Cardiac muscle cell (in vitro differentiated cells and primary cell): ENCODE measurements around the gene VTCN1. TPM values are rescaled to one million over a fixed set of nuclear protein-coding genes. Genes with fewer than 3 reads are reported as not detected.

Experiments
- DNase-seq, 2 donors: peaks; one replicate each; pipeline versions ENCODE4 v3.0.0 to v3.0.0-alpha.2; 2010 to 2017; ENCODE audit warnings: low read depth in 1 of 2, low spot score in 1 of 2
- H3K27ac ChIP-seq: fragments of 200-600 bp; sonication (generic); 2 replicates; pipeline ENCODE4 v1.5.1; 2016
- H3K27me3 ChIP-seq: fragments of 200-600 bp; sonication (generic); 2 replicates; pipeline ENCODE4 v1.6.0; 2016; ENCODE audit warnings: control low read depth
- H3K36me3 ChIP-seq: fragments of 200-600 bp; sonication (generic); 2 replicates; pipeline ENCODE4 v1.5.1; 2016; ENCODE audit warnings: control low read depth
- H3K4me1 ChIP-seq: fragments of 200-600 bp; sonication (generic); 2 replicates; pipeline ENCODE4 v1.8.1; 2017; ENCODE audit warnings: low read depth, mild to moderate bottlenecking, mixed run types
- H3K4me3 ChIP-seq: fragments of 200-600 bp; sonication (generic); 2 replicates; pipeline ENCODE4 v1.5.1; 2016; ENCODE audit warnings: mild to moderate bottlenecking
- H3K9me3 ChIP-seq: fragments of 200-600 bp; sonication (generic); 2 replicates; pipeline ENCODE4 v1.5.1; 2017; ENCODE audit warnings: low read depth, mild to moderate bottlenecking, control low read depth
- CTCF ChIP-seq: IDR thresholded peaks from 2 replicates; pipeline ENCODE4 v1.5.1; 2012; ENCODE audit warnings: low read depth, mild to moderate bottlenecking, low read length
- polyA plus RNA-seq: library from polyadenylated mRNA; unstranded; fragments of >200 nt; fragmentation: Nextera tagmentation; extraction: Ambion mirVana; gene quantifications from 2 replicates; pipeline ENCODE4 v1.2.1, GENCODE V29; 2016
- total RNA-seq: library from RNA; depleted of rRNA; stranded (reverse); fragments of >200 nt; gene quantifications from 2 replicates; pipeline ENCODE4 v1.2.3, GENCODE V29; 2016

Gene VTCN1
- total and polyA plus RNA-seq, 2 experiments from 2014 or later, result 0.70 TPM; not detected in 1

- peak in 1 of 2 donors; percentile 10 for DNase-seq
- Histone ChIP-seq H3K4me1 (peaks cover 12% of the 10 kb centered on the region), H3K9me3 (no peaks in the 10 kb centered on the region), H3K27me3 (no peaks in the 10 kb centered on the region), H3K36me3 (no peaks in the 10 kb centered on the region), H3K4me3 (no peak overlapping the region), H3K27ac (no peak overlapping the region)
- TF ChIP-seq CTCF, result no peak
Observed at GRCh38 chr1:117127795-117128194, 82.9 kb downstream of the VTCN1 start.

GRCh38 chr1:117124661-117125060 lies 86.1 kb downstream of the VTCN1 start:
- no peak for DNase-seq
- TF ChIP-seq CTCF, result no peak
- no peaks in the 10 kb centered on the region for H3K9me3 ChIP-seq
- no peaks in the 10 kb centered on the region for H3K27me3 ChIP-seq
- peaks cover 22% of the 10 kb centered on the region for H3K4me1 ChIP-seq
- no peak overlapping the region for H3K27ac ChIP-seq
- no peak overlapping the region for H3K4me3 ChIP-seq
- H3K36me3 ChIP-seq, result no peaks in the 10 kb centered on the region

GRCh38 chr1:117123274-117123673 lies 87.5 kb downstream of the VTCN1 start:
- TF ChIP-seq CTCF, result no peak
- Histone ChIP-seq H3K4me3 (no peak overlapping the region), H3K27ac (no peak overlapping the region), H3K27me3 (no peaks in the 10 kb centered on the region), H3K9me3 (no peaks in the 10 kb centered on the region), H3K36me3 (no peaks in the 10 kb centered on the region), H3K4me1 (peaks cover 13% of the 10 kb centered on the region)
- no peak for DNase-seq

GRCh38 chr1:117122330-117123025 lies 88.2 kb downstream of the VTCN1 start:
- no peak for TF ChIP-seq CTCF
- no peaks in the 10 kb centered on the region for H3K9me3 ChIP-seq
- DNase-seq, result no peak
- peak overlapping the region; percentile 93 for H3K27ac ChIP-seq
- H3K27me3 ChIP-seq, result no peaks in the 10 kb centered on the region
- peaks cover 12% of the 10 kb centered on the region for H3K4me1 ChIP-seq
- H3K36me3 ChIP-seq, result no peaks in the 10 kb centered on the region
- peak overlapping the region; percentile 56 for H3K4me3 ChIP-seq

- H3K4me3 ChIP-seq, result peak within 1 kb of the TSS; percentile 56
- no peaks in the 10 kb centered on the region for H3K27me3 ChIP-seq
- peak within 1 kb of the TSS; percentile 93 for H3K27ac ChIP-seq
- H3K9me3 ChIP-seq, result no peaks in the 10 kb centered on the region
- peak; percentile 98 to 99 for DNase-seq
- H3K4me1 ChIP-seq, result peaks cover 12% of the 10 kb centered on the region
- TF ChIP-seq CTCF, result peak; percentile 90
- no peaks in the 10 kb centered on the region for H3K36me3 ChIP-seq
Observed at GRCh38 chr1:117121589-117122329, 89.0 kb downstream of the VTCN1 start, which contains the start of gene TRIM45. Gene TRIM45 (minus strand): TSS chr1:117121749. CDS start chr1:117121201, 548 bp downstream.
